K562 (cell line): ENCODE data around the gene FAM131C. TPM values are rescaled to one million over a fixed set of nuclear protein-coding genes. Genes with fewer than 3 reads are reported as not detected.

Experiments
- ARID2 ChIP-seq: fragments of 450-650 bp; IDR thresholded peaks from 2 replicates; pipeline ENCODE4 v1.6.1; 2017; ENCODE audit warnings: antibody characterized with exemption, mild to moderate bottlenecking
- CBFA2T3 ChIP-seq: fragments of 450-650 bp; IDR thresholded peaks from 2 replicates; pipeline ENCODE4 v1.6.1; 2017
- CBX5 ChIP-seq: IDR thresholded peaks from 2 replicates; pipeline ENCODE4 v1.6.1; 2014; ENCODE audit warnings: low read depth, borderline replicate concordance
- COPS2 ChIP-seq: fragments of 450-650 bp; conservative IDR thresholded peaks from 2 replicates; pipeline ENCODE4 v1.6.1; 2016; ENCODE audit warnings: mild to moderate bottlenecking, moderate library complexity
- DDX20 ChIP-seq: fragments of 450-650 bp; IDR thresholded peaks from 2 replicates; pipeline ENCODE4 v1.6.1; 2016; ENCODE audit warnings: missing genetic modification characterization, low read depth, mild to moderate bottlenecking, missing compliant biosample characterization, moderate library complexity
- HLTF ChIP-seq: fragments of 450-650 bp; IDR thresholded peaks from 2 replicates; pipeline ENCODE4 v1.6.1; 2016
- NCOR1 ChIP-seq: fragments of 450-650 bp; IDR thresholded peaks from 2 replicates; pipeline ENCODE4 v1.6.1; 2016; ENCODE audit warnings: mild to moderate bottlenecking, moderate library complexity
- NFXL1 ChIP-seq: fragments of 450-650 bp; formaldehyde crosslinking; IDR thresholded peaks from 2 replicates; pipeline ENCODE4 v1.4.0; 2021; ENCODE audit warnings: mild to moderate bottlenecking
- PHB ChIP-seq: fragments of 250-450 bp; sonication (Bioruptor Pico); IDR thresholded peaks from 2 replicates; pipeline ENCODE4 v1.5.0; 2021
- PURB ChIP-seq: sonication (generic); formaldehyde crosslinking; IDR thresholded peaks from 2 replicates; pipeline ENCODE4 v1.9.0; 2021; ENCODE audit warnings: low read depth, mild to moderate bottlenecking, missing genetic modification reagents
- SIN3A ChIP-seq, 2 experiments: fragments of 150-350 bp in 1 of 2; IDR thresholded peaks; 2 replicates each; pipeline ENCODE4 v1.6.1; 2011 to 2016; ENCODE audit warnings: borderline replicate concordance in 2 of 2, low read depth in 2 of 2, low read length in 2 of 2, mild to moderate bottlenecking in 2 of 2, moderate library complexity in 2 of 2; ENCODE audit not compliant: control insufficient read depth in 1 of 2
- SOX6 ChIP-seq: fragments of 450-650 bp; IDR thresholded peaks from 2 replicates; pipeline ENCODE4 v1.6.1; 2014; ENCODE audit warnings: mild to moderate bottlenecking
- STAG1 ChIP-seq: sonication (generic); formaldehyde crosslinking; IDR thresholded peaks from 2 replicates; pipeline ENCODE4 v1.5.0; 2020; ENCODE audit warnings: missing genetic modification reagents, borderline replicate concordance
- TAF1 ChIP-seq: IDR thresholded peaks from 2 replicates; pipeline ENCODE4 v1.6.1; 2011; ENCODE audit warnings: mild to moderate bottlenecking, low read length, moderate library complexity; ENCODE audit not compliant: insufficient read depth, control insufficient read depth, severe bottlenecking; ENCODE audit errors: extremely low read depth
- TRIM28 ChIP-seq: fragments of 450-650 bp; IDR thresholded peaks from 2 replicates; pipeline ENCODE4 v1.6.1; 2017
- ZFPM2 ChIP-seq: fragments of 250-450 bp; sonication (Bioruptor Pico); IDR thresholded peaks from 2 replicates; pipeline ENCODE4 v1.5.1; 2022; ENCODE audit warnings: mild to moderate bottlenecking
- ZNF431 ChIP-seq: sonication (generic); formaldehyde crosslinking; IDR thresholded peaks from 2 replicates; pipeline ENCODE4 v1.8.0; 2022; ENCODE audit warnings: mild to moderate bottlenecking, missing genetic modification reagents
- ZNF668 ChIP-seq: fragments of 250-450 bp; sonication (Bioruptor Pico); IDR thresholded peaks from 2 replicates; pipeline ENCODE4 v1.8.0; 2022; ENCODE audit warnings: mild to moderate bottlenecking, inconsistent platforms
- polyA plus RNA-seq, 8 experiments: library from polyadenylated mRNA; depleted of rRNA in 4 of 8; stranded (reverse) in 5 of 8; unstranded in 3 of 8; fragments of >200 nt; fragmentation: Nextera tagmentation in 2 of 8; fragmentation: Illumina TruSeq in 1 of 8; extraction: Ambion mirVana in 2 of 8; extraction: Trizol in 1 of 8; gene quantifications; 2 replicates each; pipeline versions ENCODE4 v1.2.1 to v1.2.3, GENCODE V29; 2011 to 2014; ENCODE audit warnings: inconsistent platforms in 1 of 8, missing spikeins in 1 of 8
- total RNA-seq, 7 experiments: library from RNA; depleted of rRNA in 6 of 7; stranded (reverse); fragments of >200 nt in 6 of 7; fragmentation: Illumina TruSeq in 2 of 7; extraction: Trizol in 2 of 7; gene quantifications; 2 replicates each; pipeline versions ENCODE4 v1.2.1 to v1.2.3, GENCODE V29; 2011 to 2021; ENCODE audit warnings: low replicate concordance in 1 of 7
- TF ChIP-seq, protein P1 (sequence below): fragments of 250-450 bp; sonication (Bioruptor Pico); IDR thresholded peaks from 2 replicates; pipeline ENCODE4 v1.4.0; 2020; ENCODE audit warnings: borderline replicate concordance
- TF ChIP-seq, protein P2 (sequence below): fragments of 450-650 bp; formaldehyde crosslinking; IDR thresholded peaks from 2 replicates; pipeline ENCODE4 v1.4.0; 2020; ENCODE audit warnings: mild to moderate bottlenecking, moderate library complexity
- TF ChIP-seq, protein P3 (sequence below), 2 experiments: IDR thresholded peaks; 2 replicates each; pipeline ENCODE4 v1.6.1; 2011; ENCODE audit warnings: borderline replicate concordance in 1 of 2, control low read depth in 1 of 2, low read depth in 1 of 2, low read length in 1 of 2, mild to moderate bottlenecking in 1 of 2, mixed read lengths in 1 of 2, moderate library complexity in 1 of 2; ENCODE audit not compliant: insufficient read depth in 1 of 2, insufficient read length in 1 of 2, poor library complexity in 1 of 2, severe bottlenecking in 1 of 2; ENCODE audit errors: extremely low read depth in 1 of 2
- TF ChIP-seq, protein P4 (sequence below), 2 experiments: IDR thresholded peaks in 1 of 2; conservative IDR thresholded peaks in 1 of 2; 2 replicates each; pipeline ENCODE4 v1.6.1; 2016; ENCODE audit warnings: low read depth in 2 of 2, mild to moderate bottlenecking in 1 of 2, missing compliant biosample characterization in 1 of 2, missing genetic modification characterization in 1 of 2, moderate library complexity in 1 of 2

FAM131C gene
- total and polyA plus RNA-seq, 9 of the 15 experiments (the other 6 are each of a cell fraction or from before 2014, with no cell fraction given) = 0.10 to 0.29 (median 0.16) TPM; not detected in 6

DNA sequence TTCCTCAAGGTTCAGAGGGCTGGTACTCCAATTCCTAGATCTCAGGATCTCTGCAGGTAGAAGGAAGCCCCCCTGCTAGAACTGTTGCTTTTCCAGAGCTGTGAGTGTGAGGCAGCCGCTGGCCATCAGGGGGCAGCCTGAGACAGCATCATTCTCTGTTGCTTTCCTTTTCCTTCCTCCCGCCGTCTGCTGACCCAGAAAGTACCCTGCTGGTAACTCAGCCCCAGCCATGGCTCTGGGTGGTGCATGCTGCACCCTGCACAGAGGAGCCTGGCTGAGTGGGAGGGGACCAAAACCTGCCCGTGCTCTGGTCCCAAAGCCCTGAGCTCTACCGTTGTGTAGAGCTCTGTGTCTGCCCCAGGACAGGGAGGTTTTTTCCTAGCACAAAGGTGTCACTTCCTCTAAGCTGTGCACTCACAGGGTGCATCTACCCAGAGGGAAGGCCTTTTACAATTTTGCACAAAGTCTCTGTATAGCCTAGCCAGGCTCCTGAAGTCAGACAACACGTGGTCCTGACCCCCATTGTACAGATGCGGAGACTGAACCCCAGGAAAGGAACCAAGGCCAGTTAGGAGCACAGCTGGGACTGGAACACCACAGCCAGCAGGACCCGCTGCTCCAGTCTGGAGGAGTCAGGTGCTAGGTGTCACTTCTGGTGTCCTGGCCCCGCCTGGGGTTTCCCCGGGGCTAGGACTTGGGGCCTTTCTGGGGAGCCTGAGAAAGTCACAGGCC, 5.6 kb upstream of the FAM131C start (continued):
- TF ChIP-seq CBFA2T3 = no peak
- no peak for TF ChIP-seq NCOR1
- TF ChIP-seq SOX6 = 0 out of 2 replicates have a peak, but pooled peaks have one; percentile 22
- TF ChIP-seq NFXL1 (CRISPR knock-in tag) = no peak
- TF ChIP-seq TRIM28 = no peak
- TF ChIP-seq STAG1 = peak; percentile 98
- TF ChIP-seq PURB = no peak
- TF ChIP-seq, protein P1, sequence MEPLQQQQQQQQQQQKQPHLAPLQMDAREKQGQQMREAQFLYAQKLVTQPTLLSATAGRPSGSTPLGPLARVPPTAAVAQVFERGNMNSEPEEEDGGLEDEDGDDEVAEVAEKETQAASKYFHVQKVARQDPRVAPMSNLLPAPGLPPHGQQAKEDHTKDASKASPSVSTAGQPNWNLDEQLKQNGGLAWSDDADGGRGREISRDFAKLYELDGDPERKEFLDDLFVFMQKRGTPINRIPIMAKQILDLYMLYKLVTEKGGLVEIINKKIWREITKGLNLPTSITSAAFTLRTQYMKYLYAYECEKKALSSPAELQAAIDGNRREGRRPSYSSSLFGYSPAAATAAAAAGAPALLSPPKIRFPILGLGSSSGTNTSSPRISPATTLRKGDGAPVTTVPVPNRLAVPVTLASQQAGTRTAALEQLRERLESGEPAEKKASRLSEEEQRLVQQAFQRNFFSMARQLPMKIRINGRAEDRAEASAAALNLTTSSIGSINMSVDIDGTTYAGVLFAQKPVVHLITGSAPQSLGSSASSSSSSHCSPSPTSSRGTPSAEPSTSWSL (CRISPR knock-in tag) = no peak
- TF ChIP-seq, protein P2, sequence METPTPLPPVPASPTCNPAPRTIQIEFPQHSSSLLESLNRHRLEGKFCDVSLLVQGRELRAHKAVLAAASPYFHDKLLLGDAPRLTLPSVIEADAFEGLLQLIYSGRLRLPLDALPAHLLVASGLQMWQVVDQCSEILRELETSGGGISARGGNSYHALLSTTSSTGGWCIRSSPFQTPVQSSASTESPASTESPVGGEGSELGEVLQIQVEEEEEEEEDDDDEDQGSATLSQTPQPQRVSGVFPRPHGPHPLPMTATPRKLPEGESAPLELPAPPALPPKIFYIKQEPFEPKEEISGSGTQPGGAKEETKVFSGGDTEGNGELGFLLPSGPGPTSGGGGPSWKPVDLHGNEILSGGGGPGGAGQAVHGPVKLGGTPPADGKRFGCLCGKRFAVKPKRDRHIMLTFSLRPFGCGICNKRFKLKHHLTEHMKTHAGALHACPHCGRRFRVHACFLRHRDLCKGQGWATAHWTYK (CRISPR knock-in tag) = peak; percentile 57; the same call in 1 of the 2 replicates
- TF ChIP-seq, protein P3, sequence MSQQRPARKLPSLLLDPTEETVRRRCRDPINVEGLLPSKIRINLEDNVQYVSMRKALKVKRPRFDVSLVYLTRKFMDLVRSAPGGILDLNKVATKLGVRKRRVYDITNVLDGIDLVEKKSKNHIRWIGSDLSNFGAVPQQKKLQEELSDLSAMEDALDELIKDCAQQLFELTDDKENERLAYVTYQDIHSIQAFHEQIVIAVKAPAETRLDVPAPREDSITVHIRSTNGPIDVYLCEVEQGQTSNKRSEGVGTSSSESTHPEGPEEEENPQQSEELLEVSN (IDR thresholded peaks at IDR 0.05; ENCODE audit: borderline replicate concordance in 1 of 2, extremely low read depth in 1 of 2, insufficient read depth in 1 of 2, insufficient read length in 1 of 2, low read depth in 1 of 2, low read length in 1 of 2, poor library complexity in 1 of 2, severe bottlenecking in 1 of 2) = no peak
- no peak for TF ChIP-seq HLTF
- TF ChIP-seq CBX5 = no peak
- no peak for TF ChIP-seq SIN3A (IDR thresholded peaks at IDR 0.05; ENCODE audit: borderline replicate concordance in 2 of 2, control insufficient read depth in 1 of 2, low read depth in 2 of 2, low read length in 2 of 2)
- TF ChIP-seq DDX20 = no peak
- no peak for TF ChIP-seq ZFPM2
- TF ChIP-seq TAF1 = no peak
- no peak for TF ChIP-seq ZNF668 (CRISPR knock-in tag)
- TF ChIP-seq COPS2 = no peak
- no peak for TF ChIP-seq PHB
- no peak for TF ChIP-seq ZNF431 (CRISPR knock-in tag)
- peak; percentile 93 for TF ChIP-seq ARID2
- TF ChIP-seq, protein P4, sequence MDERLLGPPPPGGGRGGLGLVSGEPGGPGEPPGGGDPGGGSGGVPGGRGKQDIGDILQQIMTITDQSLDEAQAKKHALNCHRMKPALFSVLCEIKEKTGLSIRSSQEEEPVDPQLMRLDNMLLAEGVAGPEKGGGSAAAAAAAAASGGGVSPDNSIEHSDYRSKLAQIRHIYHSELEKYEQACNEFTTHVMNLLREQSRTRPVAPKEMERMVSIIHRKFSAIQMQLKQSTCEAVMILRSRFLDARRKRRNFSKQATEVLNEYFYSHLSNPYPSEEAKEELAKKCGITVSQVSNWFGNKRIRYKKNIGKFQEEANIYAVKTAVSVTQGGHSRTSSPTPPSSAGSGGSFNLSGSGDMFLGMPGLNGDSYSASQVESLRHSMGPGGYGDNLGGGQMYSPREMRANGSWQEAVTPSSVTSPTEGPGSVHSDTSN (CRISPR knock-in tag; IDR thresholded peaks at IDR 0.05; ENCODE audit: low read depth) = no peak
- TF ChIP-seq, protein P4 (tag; conservative IDR thresholded peaks at IDR 0.05; ENCODE audit: low read depth) = no peak
